Activated CD4-positive, alpha-beta T cell treated with anti-CD3 and anti-CD28 coated beads for 36 hours (primary cell): Measurements from ENCODE around the gene MSRB2. TPM values are rescaled to one million over a fixed set of nuclear protein-coding genes. Genes with fewer than 3 reads are reported as not detected.

Experiments used
- ATAC-seq: fragments of 200-7000 bp; cut with Tn5 transposase; one replicate; pipeline ENCODE4 v1.10.0; 2021; ENCODE audit warnings: mild to moderate bottlenecking, moderate library complexity
- CTCF ChIA-PET: fragments of 350-600 bp; sonication (Branson Sonifier 250); formaldehyde crosslinking; loops from one replicate; lab custom pipeline; 2021; ENCODE audit warnings: antibody characterized with exemption; lab: Charles Lee
- POLR2A ChIA-PET: fragments of 350-600 bp; sonication (Branson Sonifier 250); formaldehyde crosslinking; loops from one replicate; lab custom pipeline; 2021; ENCODE audit warnings: antibody characterized with exemption, inconsistent platforms; lab: Charles Lee
- DNase-seq: peaks from one replicate; pipeline ENCODE4 v3.0.0-alpha.2; 2020
- H3K27ac Mint-ChIP-seq: one replicate; pipeline ENCODE4 v1.8.0; 2021; ENCODE audit warnings: mixed read lengths
- H3K27me3 Mint-ChIP-seq: one replicate; pipeline ENCODE4 v1.8.0; 2021; ENCODE audit warnings: mixed read lengths
- H3K36me3 Mint-ChIP-seq: one replicate; pipeline ENCODE4 v1.8.0; 2021; ENCODE audit warnings: low read depth, mixed read lengths
- H3K4me1 Mint-ChIP-seq: one replicate; pipeline ENCODE4 v1.8.0; 2021; ENCODE audit warnings: mixed read lengths
- H3K4me3 Mint-ChIP-seq: one replicate; pipeline ENCODE4 v1.8.0; 2021; ENCODE audit warnings: mild to moderate bottlenecking, moderate library complexity, mixed read lengths
- H3K9me3 Mint-ChIP-seq: one replicate; pipeline ENCODE4 v1.8.0; 2021; ENCODE audit warnings: low read depth, mixed read lengths
- intact Hi-C, 2 experiments: fragments of 100-400 bp; cut with DNase I in 1 of 2; cut with micrococcal nuclease in 1 of 2; formaldehyde crosslinking; loops; one replicate each; pipeline versions ENCODE4 v1.14.2 to v1.15.1; 2022 to 2024; cut with DNase I, micrococcal nuclease
- total RNA-seq, 2 experiments: library from RNA; stranded (reverse); gene quantifications; one replicate each; pipeline ENCODE4 v1.2.3, GENCODE V29; 2021

Gene MSRB2
- total RNA-seq, 2 experiments from 2014 or later: 8.2 to 9.0 TPM

DNA sequence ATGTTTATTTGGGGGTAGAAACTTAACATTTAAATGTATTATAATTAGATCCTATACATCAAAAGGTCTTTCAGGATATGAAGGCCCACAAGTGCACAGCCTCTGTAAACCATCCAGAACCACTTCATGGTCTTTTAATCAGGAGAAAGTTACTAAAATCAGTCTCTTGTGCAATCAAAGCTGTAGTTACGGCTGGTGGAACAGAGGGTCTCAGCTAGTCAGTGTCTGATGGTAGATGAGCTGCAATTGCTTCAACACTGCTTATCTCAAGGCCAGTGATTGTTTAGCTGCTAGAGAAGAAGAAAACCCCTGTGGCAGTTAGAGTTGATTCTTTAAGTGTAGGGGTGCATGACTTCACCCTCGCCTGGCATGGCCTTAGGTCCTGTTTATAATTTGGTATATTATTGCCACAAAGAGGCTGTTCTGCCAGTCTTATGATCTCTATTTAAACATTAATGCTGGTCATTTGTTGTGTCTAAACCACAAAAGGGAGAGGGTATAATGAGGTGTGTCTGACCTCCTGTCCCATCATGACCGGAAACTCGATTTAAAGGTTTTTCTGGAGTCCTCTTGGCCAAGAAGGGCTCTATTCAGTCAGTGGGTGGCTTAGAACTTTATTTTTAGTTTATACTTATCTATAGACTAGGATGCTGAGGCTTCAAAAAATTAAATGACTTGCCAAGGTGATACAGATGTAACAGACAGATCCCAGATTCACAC is 21.3 kb downstream of the MSRB2 start:
- no peaks in the 10 kb centered on the region for H3K4me1 Mint-ChIP-seq
- H3K4me3 Mint-ChIP-seq: no peak overlapping the region
- no peaks in the 10 kb centered on the region for H3K27me3 Mint-ChIP-seq
- DNase-seq (no peak), ATAC-seq (no peak)
- peaks cover 8% of the 10 kb centered on the region for H3K36me3 Mint-ChIP-seq
- CTCF ChIA-PET: interaction anchor here (1.0 kb wide), 1 partner anchor 9 kb away, joined by 3 read pairs; no protein-coding TSS in a partner anchor
- intact Hi-C loops: no loop called here
- no peaks in the 10 kb centered on the region for H3K9me3 Mint-ChIP-seq
- no peak overlapping the region for H3K27ac Mint-ChIP-seq
- POLR2A ChIA-PET: no interaction called here

DNA sequence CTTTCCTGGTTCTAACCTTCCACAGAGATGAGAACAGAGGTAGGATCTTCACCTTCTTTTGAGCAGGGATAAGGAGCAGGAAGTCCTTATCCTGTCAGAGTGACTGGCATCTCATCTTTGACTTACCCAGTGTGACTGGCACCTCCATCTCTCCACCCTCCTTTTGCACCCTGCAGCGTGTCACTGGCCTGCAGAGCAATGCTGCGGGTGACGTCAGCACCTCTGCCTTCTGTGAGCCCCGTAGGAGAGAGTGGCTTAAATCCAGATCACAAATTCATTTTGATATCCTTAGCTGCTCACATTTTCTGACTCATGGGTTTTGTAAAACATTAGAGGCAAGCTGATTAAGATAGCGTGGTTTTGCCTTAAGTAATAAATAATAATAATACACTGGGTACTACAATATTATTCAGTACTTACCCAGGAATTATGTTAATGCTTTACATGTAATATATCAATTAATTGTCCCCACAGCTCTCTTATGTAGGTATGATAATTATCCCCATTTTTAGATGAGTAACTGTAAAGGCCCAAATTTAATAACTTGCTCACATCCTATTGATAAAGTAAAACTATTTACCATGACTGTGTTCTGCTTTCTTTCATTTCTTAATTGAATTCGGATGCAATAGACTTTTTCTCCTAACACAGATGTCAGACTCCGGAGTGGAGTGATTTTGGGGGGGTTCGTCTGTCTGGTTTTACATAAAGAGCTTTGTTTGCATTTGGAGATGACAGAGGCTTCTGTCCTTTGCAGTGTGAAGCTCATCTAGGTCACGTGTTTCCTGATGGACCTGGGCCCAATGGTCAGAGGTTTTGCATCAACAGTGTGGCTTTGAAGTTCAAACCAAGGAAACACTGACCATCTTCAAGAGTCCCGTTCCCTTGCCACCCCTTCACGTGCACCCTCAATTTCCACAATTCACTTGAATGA is 24.9 kb downstream of the MSRB2 start:
- POLR2A ChIA-PET: no interaction called here
- H3K4me3 Mint-ChIP-seq: no peak overlapping the region
- DNase-seq: no peak

DNA sequence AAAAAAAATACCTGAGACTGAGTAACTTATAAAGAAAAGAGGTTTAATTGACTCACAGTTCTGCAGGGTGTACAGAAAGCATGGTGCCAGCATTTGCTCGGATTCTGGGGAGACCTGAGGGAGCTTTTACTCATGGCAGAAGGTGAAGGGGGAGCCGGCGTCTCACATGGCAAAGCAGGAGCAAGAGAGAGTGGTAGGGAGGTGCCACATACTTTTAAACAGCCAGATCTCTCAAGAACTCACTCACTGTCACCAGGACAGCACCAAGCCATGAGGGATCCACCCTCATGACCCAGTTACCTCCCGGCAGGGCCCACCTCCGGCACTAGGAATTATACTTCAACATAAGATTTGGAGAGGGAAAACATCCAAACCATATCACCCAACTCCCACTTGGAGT is 25.8 kb downstream of the MSRB2 start:
- Mint-ChIP-seq H3K27me3 (no peaks in the 10 kb centered on the region), H3K9me3 (peaks cover 2% of the 10 kb centered on the region), H3K27ac (no peak overlapping the region), H3K36me3 (peaks cover 4% of the 10 kb centered on the region), H3K4me1 (no peaks in the 10 kb centered on the region), H3K4me3 (no peak overlapping the region)
- CTCF ChIA-PET: no interaction called here
- POLR2A ChIA-PET: interaction anchor here (0.6 kb wide), 1 partner anchor 252 kb away, joined by 11 read pairs; no protein-coding TSS in a partner anchor
- intact Hi-C loops: no loop called here
- DNase-seq (no peak), ATAC-seq (no peak)

More for the DNA sequence above, 24.9 kb downstream of the MSRB2 start:
- Mint-ChIP-seq H3K4me1 (no peaks in the 10 kb centered on the region), H3K36me3 (peaks cover 4% of the 10 kb centered on the region), H3K9me3 (peaks cover 2% of the 10 kb centered on the region), H3K27ac (no peak overlapping the region), H3K27me3 (no peaks in the 10 kb centered on the region)
- CTCF ChIA-PET: interaction anchor here (0.7 kb wide), 1 partner anchor 1838 kb away, joined by 4 read pairs; no protein-coding TSS in a partner anchor
- no peak for ATAC-seq
- intact Hi-C loops: no loop called here

DNA sequence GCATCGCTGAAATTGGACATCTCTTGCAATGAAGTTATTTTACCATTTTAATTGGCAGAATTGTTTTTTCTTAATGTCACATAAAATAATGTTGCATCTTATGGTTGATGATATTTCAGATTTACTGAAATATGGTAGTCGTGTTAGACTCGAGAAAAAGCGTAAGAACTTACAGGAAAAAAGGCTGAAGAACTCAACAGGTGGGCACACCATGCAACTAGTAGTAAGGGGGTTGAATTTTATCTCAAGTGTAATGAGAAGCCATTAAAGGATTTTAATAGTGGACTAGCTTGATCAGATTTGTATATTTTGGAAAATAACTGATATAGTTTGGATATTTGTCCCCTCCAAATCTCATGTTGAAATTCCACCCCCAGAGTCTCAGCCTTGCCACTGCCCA is 41.1 kb downstream of the MSRB2 start:
- no peak overlapping the region for H3K4me3 Mint-ChIP-seq
- intact Hi-C loops: no loop called here
- POLR2A ChIA-PET: no interaction called here
- H3K36me3 Mint-ChIP-seq: peaks cover 5% of the 10 kb centered on the region
- H3K9me3 Mint-ChIP-seq: peaks cover 7% of the 10 kb centered on the region
- H3K27ac Mint-ChIP-seq: no peak overlapping the region
- ATAC-seq: no peak
- peaks cover 11% of the 10 kb centered on the region for H3K27me3 Mint-ChIP-seq
- CTCF ChIA-PET: no interaction called here
- no peaks in the 10 kb centered on the region for H3K4me1 Mint-ChIP-seq
- no peak for DNase-seq

DNA sequence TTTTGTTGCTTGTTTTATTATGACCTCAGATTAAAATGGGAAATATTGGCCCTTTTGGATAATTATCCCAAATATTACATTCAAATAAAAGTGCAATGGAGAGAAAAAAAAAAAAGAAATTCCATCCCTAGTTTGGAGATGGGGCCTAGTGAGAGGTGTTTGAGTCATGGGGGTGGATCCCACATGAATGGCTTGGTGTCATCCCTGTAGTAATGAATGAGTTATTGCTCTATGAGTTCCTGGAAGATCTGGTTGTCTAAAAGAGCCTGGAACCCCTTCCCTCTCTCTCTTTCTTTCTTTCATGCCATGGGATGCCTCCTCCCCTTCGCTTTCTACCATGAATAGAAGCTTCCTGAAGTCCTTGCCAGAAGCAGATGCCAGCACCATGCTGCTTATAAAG is 44.3 kb downstream of the MSRB2 start:
- ChIA-PET CTCF (no interaction called here), POLR2A (no interaction called here)
- peaks cover 6% of the 10 kb centered on the region for H3K9me3 Mint-ChIP-seq
- peaks cover 8% of the 10 kb centered on the region for H3K27me3 Mint-ChIP-seq
- intact Hi-C loops: no loop called here
- peaks cover 5% of the 10 kb centered on the region for H3K36me3 Mint-ChIP-seq
- ATAC-seq: no peak
- H3K4me3 Mint-ChIP-seq: no peak overlapping the region
- DNase-seq: no peak
- H3K27ac Mint-ChIP-seq: no peak overlapping the region
- H3K4me1 Mint-ChIP-seq: no peaks in the 10 kb centered on the region

DNA sequence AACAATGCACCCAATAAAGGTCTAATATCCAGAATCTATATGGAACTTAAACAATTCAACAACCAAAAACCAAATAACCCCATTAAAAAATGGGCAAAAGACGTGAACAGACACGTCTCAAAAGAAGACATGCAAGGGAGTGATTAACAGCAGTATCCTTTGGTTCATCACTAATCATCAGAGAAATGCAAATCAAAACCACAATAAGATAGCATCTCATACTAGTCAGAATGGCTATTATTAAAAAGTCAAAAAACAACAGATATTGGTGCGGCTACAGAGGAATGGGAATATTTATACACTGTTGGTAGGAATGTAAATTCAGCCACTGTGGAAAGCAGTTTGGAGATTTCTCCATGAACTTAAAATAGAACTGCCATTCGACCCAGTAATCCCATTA is 46.6 kb downstream of the MSRB2 start:
- ChIA-PET CTCF (no interaction called here), POLR2A (no interaction called here)
- Mint-ChIP-seq H3K27ac (no peak overlapping the region), H3K9me3 (peaks cover 3% of the 10 kb centered on the region), H3K4me1 (no peaks in the 10 kb centered on the region), H3K4me3 (no peak overlapping the region), H3K27me3 (peaks cover 8% of the 10 kb centered on the region), H3K36me3 (peaks cover 5% of the 10 kb centered on the region)
- ATAC-seq (no peak), DNase-seq (no peak)
- intact Hi-C loops: no loop called here

DNA sequence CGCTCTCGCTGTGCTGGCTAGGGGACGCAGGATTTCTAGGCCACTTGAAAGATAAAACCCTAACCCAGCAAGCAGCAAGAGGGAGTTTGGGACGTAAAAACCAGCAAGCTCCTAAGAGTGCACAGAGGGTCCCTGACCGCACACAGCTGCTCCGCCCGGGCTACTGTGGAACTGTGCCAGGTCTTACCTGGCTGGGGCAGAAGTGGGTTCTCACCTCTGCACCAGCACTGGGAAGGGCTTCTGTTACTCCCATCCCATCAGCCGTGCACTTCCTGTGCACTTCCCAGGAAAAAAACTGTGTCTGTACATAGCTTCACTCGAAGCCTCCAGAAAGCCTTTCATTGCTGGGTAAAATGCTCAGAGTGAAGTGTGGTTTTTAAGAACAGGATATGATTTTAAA is 50.9 kb downstream of the MSRB2 start:
- intact Hi-C loops: no loop called here
- ChIA-PET POLR2A (no interaction called here), CTCF (interaction anchor here (2.6 kb wide), 1 partner anchor 12 kb away, joined by 10 read pairs; no protein-coding TSS in a partner anchor)
- Mint-ChIP-seq H3K27ac (no peak overlapping the region), H3K4me1 (no peaks in the 10 kb centered on the region), H3K36me3 (no peaks in the 10 kb centered on the region), H3K27me3 (peaks cover 5% of the 10 kb centered on the region), H3K4me3 (no peak overlapping the region), H3K9me3 (no peaks in the 10 kb centered on the region)
- no peak for DNase-seq
- no peak for ATAC-seq

DNA sequence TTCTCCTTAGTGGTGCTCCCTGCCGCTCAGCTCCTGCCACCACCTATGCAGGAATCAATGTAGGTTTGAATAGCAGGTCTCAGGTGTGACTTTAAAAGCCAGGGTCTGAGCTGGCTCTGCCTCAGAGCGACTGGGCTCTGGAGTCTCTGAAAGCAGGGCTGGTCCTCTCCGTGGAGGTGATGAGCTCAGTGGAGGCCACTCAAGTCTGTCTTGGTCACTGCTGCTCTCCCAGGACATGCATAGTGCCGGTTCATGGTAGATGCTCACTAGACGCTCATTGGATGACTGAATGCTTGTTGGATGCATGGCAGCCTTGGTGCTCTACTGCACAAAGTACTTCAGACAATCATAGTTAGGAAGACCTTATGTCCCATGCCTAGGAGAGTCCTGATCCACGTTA is 51.7 kb downstream of the MSRB2 start:
- POLR2A ChIA-PET: no interaction called here
- Mint-ChIP-seq H3K4me1 (no peaks in the 10 kb centered on the region), H3K27ac (no peak overlapping the region), H3K27me3 (peaks cover 5% of the 10 kb centered on the region), H3K36me3 (no peaks in the 10 kb centered on the region), H3K9me3 (no peaks in the 10 kb centered on the region), H3K4me3 (no peak overlapping the region)
- ATAC-seq (no peak), DNase-seq (no peak)
- intact Hi-C loops: no loop called here
- CTCF ChIA-PET: interaction anchor here (0.7 to 2.6 kb wide), 2 partner anchors 11 to 1152 kb away, joined by 5 to 10 read pairs; no protein-coding TSS in a partner anchor

DNA sequence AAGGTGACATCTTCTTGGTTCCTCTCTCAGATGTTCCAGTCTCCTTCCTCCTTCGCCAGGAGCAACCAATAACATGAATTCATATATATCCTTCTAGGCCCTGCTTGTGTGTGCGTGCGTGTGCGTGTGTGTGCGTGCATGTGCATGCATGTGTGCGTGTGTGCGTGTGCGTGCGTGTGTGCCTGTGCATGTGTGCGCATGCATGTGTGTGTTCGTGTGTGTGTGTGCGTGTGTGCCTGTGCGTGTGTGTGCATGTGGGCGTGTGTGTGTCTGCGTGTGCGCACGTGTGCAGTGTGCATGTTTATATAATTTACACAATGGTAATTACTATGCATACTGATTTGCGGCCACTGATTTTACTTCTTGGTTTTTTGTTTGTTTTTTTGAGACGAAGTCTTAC is 52.8 kb downstream of the MSRB2 start:
- Mint-ChIP-seq H3K27me3 (peaks cover 5% of the 10 kb centered on the region), H3K4me1 (no peaks in the 10 kb centered on the region), H3K9me3 (no peaks in the 10 kb centered on the region), H3K36me3 (no peaks in the 10 kb centered on the region), H3K4me3 (no peak overlapping the region), H3K27ac (no peak overlapping the region)
- intact Hi-C loops: no loop called here
- ChIA-PET CTCF (no interaction called here), POLR2A (no interaction called here)
- no peak for ATAC-seq
- no peak for DNase-seq

DNA sequence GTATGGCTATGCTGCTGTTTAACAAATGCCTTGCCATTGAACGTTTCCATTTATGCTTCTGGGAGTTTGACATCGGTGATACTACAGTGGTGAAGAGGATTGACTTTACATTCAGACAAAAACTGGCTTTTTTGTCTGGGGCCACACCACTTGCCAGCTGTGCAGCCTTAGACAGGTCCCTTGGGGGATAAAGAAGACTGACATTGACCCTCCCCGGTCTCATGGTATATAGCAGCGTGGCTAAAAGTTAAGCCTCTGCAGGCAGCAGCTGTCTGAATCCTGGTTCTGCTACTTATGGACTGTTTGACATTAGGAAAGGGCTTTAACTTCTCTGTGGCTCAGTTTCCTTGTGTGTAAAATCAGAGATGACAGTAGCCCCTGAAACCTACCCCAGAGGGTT is 54.7 kb downstream of the MSRB2 start:
- H3K27ac Mint-ChIP-seq: no peak overlapping the region
- ATAC-seq (no peak), DNase-seq (no peak)
- H3K4me1 Mint-ChIP-seq: no peaks in the 10 kb centered on the region
- POLR2A ChIA-PET: no interaction called here
- intact Hi-C loops: no loop called here
- no peaks in the 10 kb centered on the region for H3K9me3 Mint-ChIP-seq
- H3K36me3 Mint-ChIP-seq: no peaks in the 10 kb centered on the region
- no peak overlapping the region for H3K4me3 Mint-ChIP-seq
- peaks cover 9% of the 10 kb centered on the region for H3K27me3 Mint-ChIP-seq
- CTCF ChIA-PET: no interaction called here

DNA sequence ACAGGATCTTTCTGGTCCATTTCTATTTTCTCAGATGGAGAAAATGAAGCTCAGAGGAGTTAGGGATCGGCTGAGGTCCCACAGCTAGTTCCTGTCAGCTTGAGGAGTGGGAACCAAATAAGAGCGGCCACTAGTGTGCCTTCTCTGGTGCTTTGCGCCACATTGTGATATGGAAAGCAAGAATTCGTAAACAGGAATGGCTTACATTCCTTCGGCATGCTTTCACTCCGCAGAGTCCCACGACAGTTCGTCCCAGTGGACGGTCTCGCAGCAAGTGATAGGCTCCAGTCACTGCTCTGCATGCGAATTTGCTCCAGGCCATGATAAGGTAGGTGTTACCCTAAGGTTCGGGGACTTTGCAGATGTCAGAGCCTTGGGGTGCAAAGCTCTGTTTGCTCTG is 55.2 kb downstream of the MSRB2 start:
- intact Hi-C loops: no loop called here
- no peak overlapping the region for H3K27ac Mint-ChIP-seq
- no peaks in the 10 kb centered on the region for H3K9me3 Mint-ChIP-seq
- no peaks in the 10 kb centered on the region for H3K36me3 Mint-ChIP-seq
- ATAC-seq: no peak
- DNase-seq: no peak
- H3K4me3 Mint-ChIP-seq: no peak overlapping the region
- no peaks in the 10 kb centered on the region for H3K4me1 Mint-ChIP-seq
- peaks cover 11% of the 10 kb centered on the region for H3K27me3 Mint-ChIP-seq
- POLR2A ChIA-PET: no interaction called here
- CTCF ChIA-PET: no interaction called here
